ENCODE results near the gene APBA1.

GRCh38 chr9:69425136-69425801 is 246.9 kb downstream of the APBA1 start:
- TF ChIP-seq CTCF (IDR thresholded peaks at IDR 0.05): no peak
- TF ChIP-seq MAX (IDR thresholded peaks at IDR 0.05; ENCODE audit: low read depth): no peak
- TF ChIP-seq RAD21 (IDR thresholded peaks at IDR 0.05; ENCODE audit: low read length): no peak
- no peak for TF ChIP-seq USF1 (IDR thresholded peaks at IDR 0.05; ENCODE audit: borderline replicate concordance, low read depth)
- TF ChIP-seq POLR2AphosphoS5 (IDR thresholded peaks at IDR 0.05; ENCODE audit: low read depth, low read length): no peak
- TF ChIP-seq TAF1 (IDR thresholded peaks at IDR 0.05; ENCODE audit: borderline replicate concordance, low read depth, low read length): no peak
- no peak for TF ChIP-seq REST (IDR thresholded peaks at IDR 0.05; ENCODE audit: low read depth, low read length)
